ENCODE data around the gene GDI1. TPM values are rescaled to one million over a fixed set of nuclear protein-coding genes. Genes with fewer than 3 reads are reported as not detected.

The GDI1 gene
- polyA plus RNA-seq, 1 of the 3 experiments (the other 2 are of a cell fraction) = 408 TPM

DNA sequence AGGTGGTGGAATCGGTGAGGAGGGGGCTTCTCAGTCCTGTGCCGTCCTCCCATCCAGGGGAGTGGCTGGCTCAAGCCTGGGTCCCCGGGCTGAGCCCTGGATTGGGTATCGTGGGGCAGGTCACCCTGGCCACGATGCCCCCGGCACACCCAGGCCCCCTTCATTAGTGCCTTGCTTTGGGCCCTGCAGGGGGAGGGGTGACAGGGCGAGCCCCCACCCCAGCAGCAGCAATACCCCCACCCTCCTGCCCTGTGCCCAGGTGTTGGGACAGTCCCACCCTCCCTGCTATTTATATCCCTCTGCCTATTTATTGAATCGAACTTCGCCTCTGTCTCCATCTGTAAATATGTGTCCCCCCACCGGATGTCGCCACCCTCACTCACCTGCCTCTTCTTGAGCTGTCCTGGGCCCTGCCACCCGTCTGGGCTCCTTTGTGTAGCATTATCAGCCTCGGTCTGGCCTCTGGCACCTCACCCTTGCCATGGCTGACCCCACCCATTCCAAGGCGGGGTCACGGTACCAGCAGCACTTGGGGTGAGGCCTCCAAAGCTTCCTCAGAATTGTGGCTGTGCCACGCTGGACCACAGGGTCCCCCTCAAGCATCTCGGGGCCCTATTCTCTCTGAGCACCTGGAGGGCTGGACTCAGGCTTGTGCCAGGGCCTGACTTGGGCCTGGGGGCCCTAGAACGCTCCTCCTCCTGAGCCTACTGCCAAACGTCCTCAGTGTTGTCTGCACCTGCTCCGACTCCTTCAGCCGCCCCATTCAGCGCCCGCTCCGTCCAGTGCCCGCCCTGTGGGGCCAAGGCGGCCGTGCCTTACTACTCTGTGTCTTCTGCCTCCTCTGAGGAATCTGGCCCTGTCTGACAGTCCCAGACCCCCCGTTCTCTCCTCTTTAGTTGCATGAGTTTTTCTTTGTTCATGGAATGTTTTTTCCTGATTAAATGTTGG lies 36.0 kb downstream of the GDI1 start (continued):
- TF ChIP-seq, protein P1, sequence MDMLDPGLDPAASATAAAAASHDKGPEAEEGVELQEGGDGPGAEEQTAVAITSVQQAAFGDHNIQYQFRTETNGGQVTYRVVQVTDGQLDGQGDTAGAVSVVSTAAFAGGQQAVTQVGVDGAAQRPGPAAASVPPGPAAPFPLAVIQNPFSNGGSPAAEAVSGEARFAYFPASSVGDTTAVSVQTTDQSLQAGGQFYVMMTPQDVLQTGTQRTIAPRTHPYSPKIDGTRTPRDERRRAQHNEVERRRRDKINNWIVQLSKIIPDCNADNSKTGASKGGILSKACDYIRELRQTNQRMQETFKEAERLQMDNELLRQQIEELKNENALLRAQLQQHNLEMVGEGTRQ (IDR thresholded peaks at IDR 0.05; ENCODE audit: borderline replicate concordance, low read depth, low read length) = no peak

DNA sequence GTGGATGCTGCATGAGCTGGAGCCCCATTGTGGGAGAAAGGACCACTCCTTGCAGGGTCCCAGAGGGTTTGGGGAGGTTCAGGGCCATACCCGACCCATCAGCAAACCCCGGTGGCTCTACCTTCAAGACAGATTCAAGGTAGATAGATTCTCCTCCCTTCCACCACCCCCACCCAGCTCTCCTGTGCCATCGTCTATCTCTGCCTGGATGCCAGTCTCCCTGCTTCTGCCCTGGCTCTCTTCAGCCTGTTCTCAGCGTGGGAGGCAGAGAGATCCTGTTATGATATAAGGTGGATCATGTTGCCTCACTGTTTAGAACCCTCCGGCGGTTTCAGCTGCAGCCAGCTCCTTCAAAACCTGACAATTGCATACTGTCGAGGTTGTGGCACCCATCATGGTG lies 36.7 kb downstream of the GDI1 start:
- Histone ChIP-seq H3F3A (replicated peaks; ENCODE audit: insufficient read depth) (peaks cover 14% of the 10 kb centered on the region), H3K9me2 (no peaks in the 10 kb centered on the region), H3K36me3 (replicated peaks in 1 of 2; ENCODE audit: control insufficient read depth in 1 of 2, insufficient read depth in 2 of 2, low read length in 1 of 2) (peaks cover 0 to 6% of the 10 kb centered on the region in 2 experiments), H2AFZ (ENCODE audit: low read depth) (no peak overlapping the region), H3K9me3 (no peaks in the 10 kb centered on the region), H3K4me2 (no peak overlapping the region), H3K9ac (no peak overlapping the region), H3K27me3 (ENCODE audit: insufficient read depth) (peaks cover 13% of the 10 kb centered on the region), H3K4me1 (ENCODE audit: control insufficient read depth in 1 of 2, insufficient read depth in 2 of 2, low read depth in 1 of 2, low read length in 1 of 2) (peaks cover 0 to 6% of the 10 kb centered on the region in 2 experiments; a peak in 1 of 4 replicates), H3K27ac (ENCODE audit: low read depth in 2 of 2, low read length in 1 of 2) (no peak overlapping the region), H3K4me3 (ENCODE audit: low read depth in 2 of 2, low read length in 1 of 2) (no peak overlapping the region), H4K20me1 (ENCODE audit: insufficient read depth) (0 out of 2 replicates have a peak, but pooled peaks cover 8% of the 10 kb centered on the region), H3K79me2 (ENCODE audit: insufficient read depth) (no peaks in the 10 kb centered on the region; the same call in 1 of the 2 replicates)
- ChIA-PET CTCF (interaction anchor here (1.2 kb wide), 1 partner anchor 13 kb away, joined by 3 read pairs; no protein-coding TSS in a partner anchor), POLR2A (no interaction called here)
- no peak for DNase-seq
- WGBS (ENCODE audit: low lambda C conversion rate) = 48% methylated on average over 7 of the region's 7 CpGs
- TF ChIP-seq ELF1 (IDR thresholded peaks at IDR 0.05) (no peak), EZH2phosphoT487 (IDR thresholded peaks at IDR 0.05; ENCODE audit: borderline replicate concordance, low read depth) (no peak), RXRA (IDR thresholded peaks at IDR 0.05; ENCODE audit: borderline replicate concordance, low read depth) (no peak), TCF12 (IDR thresholded peaks at IDR 0.05) (no peak), IRF3 (IDR thresholded peaks at IDR 0.05; ENCODE audit: low read depth, low read length) (no peak), NFIC (IDR thresholded peaks at IDR 0.05; ENCODE audit: borderline replicate concordance) (no peak), POLR2AphosphoS5 (IDR thresholded peaks at IDR 0.05; ENCODE audit: low read depth, low read length) (no peak), FOXM1 (IDR thresholded peaks at IDR 0.05; ENCODE audit: low read depth) (no peak), EP300 (IDR thresholded peaks at IDR 0.05; ENCODE audit: borderline replicate concordance in 1 of 2, low read depth in 1 of 2, low read length in 1 of 2) (no peak)
- TF ChIP-seq, protein P2, sequence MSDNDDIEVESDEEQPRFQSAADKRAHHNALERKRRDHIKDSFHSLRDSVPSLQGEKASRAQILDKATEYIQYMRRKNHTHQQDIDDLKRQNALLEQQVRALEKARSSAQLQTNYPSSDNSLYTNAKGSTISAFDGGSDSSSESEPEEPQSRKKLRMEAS (IDR thresholded peaks at IDR 0.05; ENCODE audit: low read depth) = no peak
- TF ChIP-seq, protein P3, sequence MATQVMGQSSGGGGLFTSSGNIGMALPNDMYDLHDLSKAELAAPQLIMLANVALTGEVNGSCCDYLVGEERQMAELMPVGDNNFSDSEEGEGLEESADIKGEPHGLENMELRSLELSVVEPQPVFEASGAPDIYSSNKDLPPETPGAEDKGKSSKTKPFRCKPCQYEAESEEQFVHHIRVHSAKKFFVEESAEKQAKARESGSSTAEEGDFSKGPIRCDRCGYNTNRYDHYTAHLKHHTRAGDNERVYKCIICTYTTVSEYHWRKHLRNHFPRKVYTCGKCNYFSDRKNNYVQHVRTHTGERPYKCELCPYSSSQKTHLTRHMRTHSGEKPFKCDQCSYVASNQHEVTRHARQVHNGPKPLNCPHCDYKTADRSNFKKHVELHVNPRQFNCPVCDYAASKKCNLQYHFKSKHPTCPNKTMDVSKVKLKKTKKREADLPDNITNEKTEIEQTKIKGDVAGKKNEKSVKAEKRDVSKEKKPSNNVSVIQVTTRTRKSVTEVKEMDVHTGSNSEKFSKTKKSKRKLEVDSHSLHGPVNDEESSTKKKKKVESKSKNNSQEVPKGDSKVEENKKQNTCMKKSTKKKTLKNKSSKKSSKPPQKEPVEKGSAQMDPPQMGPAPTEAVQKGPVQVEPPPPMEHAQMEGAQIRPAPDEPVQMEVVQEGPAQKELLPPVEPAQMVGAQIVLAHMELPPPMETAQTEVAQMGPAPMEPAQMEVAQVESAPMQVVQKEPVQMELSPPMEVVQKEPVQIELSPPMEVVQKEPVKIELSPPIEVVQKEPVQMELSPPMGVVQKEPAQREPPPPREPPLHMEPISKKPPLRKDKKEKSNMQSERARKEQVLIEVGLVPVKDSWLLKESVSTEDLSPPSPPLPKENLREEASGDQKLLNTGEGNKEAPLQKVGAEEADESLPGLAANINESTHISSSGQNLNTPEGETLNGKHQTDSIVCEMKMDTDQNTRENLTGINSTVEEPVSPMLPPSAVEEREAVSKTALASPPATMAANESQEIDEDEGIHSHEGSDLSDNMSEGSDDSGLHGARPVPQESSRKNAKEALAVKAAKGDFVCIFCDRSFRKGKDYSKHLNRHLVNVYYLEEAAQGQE (IDR thresholded peaks at IDR 0.05; ENCODE audit: low read depth, low read length) = no peak
- TF ChIP-seq, protein P4, sequence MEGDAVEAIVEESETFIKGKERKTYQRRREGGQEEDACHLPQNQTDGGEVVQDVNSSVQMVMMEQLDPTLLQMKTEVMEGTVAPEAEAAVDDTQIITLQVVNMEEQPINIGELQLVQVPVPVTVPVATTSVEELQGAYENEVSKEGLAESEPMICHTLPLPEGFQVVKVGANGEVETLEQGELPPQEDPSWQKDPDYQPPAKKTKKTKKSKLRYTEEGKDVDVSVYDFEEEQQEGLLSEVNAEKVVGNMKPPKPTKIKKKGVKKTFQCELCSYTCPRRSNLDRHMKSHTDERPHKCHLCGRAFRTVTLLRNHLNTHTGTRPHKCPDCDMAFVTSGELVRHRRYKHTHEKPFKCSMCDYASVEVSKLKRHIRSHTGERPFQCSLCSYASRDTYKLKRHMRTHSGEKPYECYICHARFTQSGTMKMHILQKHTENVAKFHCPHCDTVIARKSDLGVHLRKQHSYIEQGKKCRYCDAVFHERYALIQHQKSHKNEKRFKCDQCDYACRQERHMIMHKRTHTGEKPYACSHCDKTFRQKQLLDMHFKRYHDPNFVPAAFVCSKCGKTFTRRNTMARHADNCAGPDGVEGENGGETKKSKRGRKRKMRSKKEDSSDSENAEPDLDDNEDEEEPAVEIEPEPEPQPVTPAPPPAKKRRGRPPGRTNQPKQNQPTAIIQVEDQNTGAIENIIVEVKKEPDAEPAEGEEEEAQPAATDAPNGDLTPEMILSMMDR (IDR thresholded peaks at IDR 0.05) = no peak
- TF ChIP-seq, protein P5, sequence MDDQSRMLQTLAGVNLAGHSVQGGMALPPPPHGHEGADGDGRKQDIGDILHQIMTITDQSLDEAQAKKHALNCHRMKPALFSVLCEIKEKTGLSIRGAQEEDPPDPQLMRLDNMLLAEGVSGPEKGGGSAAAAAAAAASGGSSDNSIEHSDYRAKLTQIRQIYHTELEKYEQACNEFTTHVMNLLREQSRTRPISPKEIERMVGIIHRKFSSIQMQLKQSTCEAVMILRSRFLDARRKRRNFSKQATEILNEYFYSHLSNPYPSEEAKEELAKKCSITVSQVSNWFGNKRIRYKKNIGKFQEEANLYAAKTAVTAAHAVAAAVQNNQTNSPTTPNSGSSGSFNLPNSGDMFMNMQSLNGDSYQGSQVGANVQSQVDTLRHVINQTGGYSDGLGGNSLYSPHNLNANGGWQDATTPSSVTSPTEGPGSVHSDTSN (IDR thresholded peaks at IDR 0.05) = no peak
